CD4-positive, alpha-beta T cell treated with Interleukin-1 beta for 1 hour (primary cell): ENCODE results near the gene KBTBD4.

Experiments used
- DNase-seq, 2 donors: peaks; one replicate each; pipeline ENCODE4 v3.0.0-alpha.2; 2020 to 2022

Gene KBTBD4

GRCh38 chr11:47523490-47524225 lies 55.1 kb downstream of the KBTBD4 start:
- peak; percentile 51 to 53 for DNase-seq
